HG02798 (cell line): ENCODE data around the gene MAG.
"Not testable (repeated sequence)": the region's sequence is repeated elsewhere in the genome, so short reads cannot be mapped to it uniquely, and the experiment has no call there.

Experiments
- ATAC-seq: cut with Tn5 transposase; IDR thresholded peaks from one replicate; pipeline ENCODE4 v1.9.1; 2021; ENCODE audit warnings: mild to moderate bottlenecking; ENCODE audit not compliant: unreplicated experiment, poor library complexity

The MAG gene

GRCh38 chr19:35355791-35356460, 64.0 kb downstream of the MAG start:
- no peak for ATAC-seq

DNA sequence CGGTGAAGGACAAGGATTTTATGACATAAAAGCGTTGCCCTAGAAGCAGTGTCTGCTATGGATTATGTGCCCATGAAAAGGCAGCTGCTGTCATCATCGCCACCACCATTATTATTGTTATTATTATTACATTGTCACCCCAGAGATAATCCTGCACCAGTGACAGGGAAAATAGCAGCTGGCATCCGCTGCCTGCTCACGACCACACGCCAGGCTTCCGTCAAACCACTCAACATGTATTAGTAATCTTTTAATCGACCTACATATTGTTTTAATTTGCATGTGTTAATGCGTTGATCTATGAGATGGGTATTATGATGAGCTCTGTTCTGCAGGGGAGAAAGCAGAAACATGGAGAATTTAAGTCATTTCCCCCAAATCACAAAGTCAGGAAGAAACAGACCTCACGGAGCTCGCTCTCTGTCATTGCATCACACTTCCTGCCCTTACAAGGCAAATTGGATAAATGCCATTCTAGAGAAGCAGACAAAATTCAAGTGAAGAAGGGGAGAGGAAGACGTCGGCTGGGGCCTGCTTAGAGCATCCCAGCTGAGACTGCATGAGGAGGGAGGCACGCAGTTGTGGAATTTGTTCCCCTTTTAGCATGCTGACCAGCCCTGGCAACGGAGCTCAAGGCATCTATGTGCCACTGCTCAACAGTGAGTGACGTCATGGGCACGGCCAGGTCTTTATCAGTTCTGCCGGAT, 66.1 kb downstream of the MAG start, which contains the start of gene FFAR3:
TSS of gene FFAR3 (plus strand) at position 594 of the 707 bp plus-strand sequence. CDS start 431 bp downstream, outside the sequence.
- ATAC-seq: no peak

DNA sequence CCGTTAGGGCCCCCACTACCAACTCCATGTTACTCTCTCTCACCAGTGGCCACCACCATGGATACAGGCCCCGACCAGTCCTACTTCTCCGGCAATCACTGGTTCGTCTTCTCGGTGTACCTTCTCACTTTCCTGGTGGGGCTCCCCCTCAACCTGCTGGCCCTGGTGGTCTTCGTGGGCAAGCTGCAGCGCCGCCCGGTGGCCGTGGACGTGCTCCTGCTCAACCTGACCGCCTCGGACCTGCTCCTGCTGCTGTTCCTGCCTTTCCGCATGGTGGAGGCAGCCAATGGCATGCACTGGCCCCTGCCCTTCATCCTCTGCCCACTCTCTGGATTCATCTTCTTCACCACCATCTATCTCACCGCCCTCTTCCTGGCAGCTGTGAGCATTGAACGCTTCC, 66.9 kb downstream of the MAG start:
- not testable (repeated sequence) for ATAC-seq

GRCh38 chr19:35359395-35359794, 67.4 kb downstream of the MAG start:
- not testable (repeated sequence) for ATAC-seq

- ATAC-seq: not testable (repeated sequence)
These were observed 68.1 kb downstream of the MAG start for GRCh38 chr19:35360081-35360480.

GRCh38 chr19:35360880-35361420, 69.0 kb downstream of the MAG start:
- no peak for ATAC-seq

- ATAC-seq: no peak
These were observed 70.5 kb downstream of the MAG start for GRCh38 chr19:35362261-35363000.

GRCh38 chr19:35363001-35363590, 71.1 kb downstream of the MAG start:
- no peak for ATAC-seq
